Measurements from ENCODE around the gene AGBL1. TPM values are rescaled to one million over a fixed set of nuclear protein-coding genes. Genes with fewer than 3 reads are reported as not detected.

Gene AGBL1
- total RNA-seq, 4 donors from 2014 or later, result 0.40 TPM; not detected in 3

GRCh38 chr15:86312486-86312885 is 232.8 kb downstream of the AGBL1 start:
- Histone ChIP-seq H3K9me3 (no peaks in the 10 kb centered on the region), H3K4me1 (no peaks in the 10 kb centered on the region), H3K27me3 (no peaks in the 10 kb centered on the region), H3K4me3 (no peak overlapping the region), H3K36me3 (no peaks in the 10 kb centered on the region), H3K27ac (no peak overlapping the region)
- no peak for DNase-seq
- TF ChIP-seq, protein P1, sequence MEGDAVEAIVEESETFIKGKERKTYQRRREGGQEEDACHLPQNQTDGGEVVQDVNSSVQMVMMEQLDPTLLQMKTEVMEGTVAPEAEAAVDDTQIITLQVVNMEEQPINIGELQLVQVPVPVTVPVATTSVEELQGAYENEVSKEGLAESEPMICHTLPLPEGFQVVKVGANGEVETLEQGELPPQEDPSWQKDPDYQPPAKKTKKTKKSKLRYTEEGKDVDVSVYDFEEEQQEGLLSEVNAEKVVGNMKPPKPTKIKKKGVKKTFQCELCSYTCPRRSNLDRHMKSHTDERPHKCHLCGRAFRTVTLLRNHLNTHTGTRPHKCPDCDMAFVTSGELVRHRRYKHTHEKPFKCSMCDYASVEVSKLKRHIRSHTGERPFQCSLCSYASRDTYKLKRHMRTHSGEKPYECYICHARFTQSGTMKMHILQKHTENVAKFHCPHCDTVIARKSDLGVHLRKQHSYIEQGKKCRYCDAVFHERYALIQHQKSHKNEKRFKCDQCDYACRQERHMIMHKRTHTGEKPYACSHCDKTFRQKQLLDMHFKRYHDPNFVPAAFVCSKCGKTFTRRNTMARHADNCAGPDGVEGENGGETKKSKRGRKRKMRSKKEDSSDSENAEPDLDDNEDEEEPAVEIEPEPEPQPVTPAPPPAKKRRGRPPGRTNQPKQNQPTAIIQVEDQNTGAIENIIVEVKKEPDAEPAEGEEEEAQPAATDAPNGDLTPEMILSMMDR (IDR thresholded peaks at IDR 0.05), result no peak
- TF ChIP-seq POLR2A (IDR thresholded peaks at IDR 0.05), result no peak

GRCh38 chr15:86316216-86316615 is 236.5 kb downstream of the AGBL1 start:
- H3K27ac ChIP-seq, result no peak overlapping the region
- TF ChIP-seq, protein P1 (IDR thresholded peaks at IDR 0.05), result no peak
- no peaks in the 10 kb centered on the region for H3K27me3 ChIP-seq
- H3K4me3 ChIP-seq, result no peak overlapping the region
- H3K4me1 ChIP-seq, result no peaks in the 10 kb centered on the region
- no peak for DNase-seq
- H3K9me3 ChIP-seq, result no peaks in the 10 kb centered on the region
- H3K36me3 ChIP-seq, result no peaks in the 10 kb centered on the region

- DNase-seq, result no peak
Measured at GRCh38 chr15:86316726-86317383, 237.2 kb downstream of the AGBL1 start.

DNA sequence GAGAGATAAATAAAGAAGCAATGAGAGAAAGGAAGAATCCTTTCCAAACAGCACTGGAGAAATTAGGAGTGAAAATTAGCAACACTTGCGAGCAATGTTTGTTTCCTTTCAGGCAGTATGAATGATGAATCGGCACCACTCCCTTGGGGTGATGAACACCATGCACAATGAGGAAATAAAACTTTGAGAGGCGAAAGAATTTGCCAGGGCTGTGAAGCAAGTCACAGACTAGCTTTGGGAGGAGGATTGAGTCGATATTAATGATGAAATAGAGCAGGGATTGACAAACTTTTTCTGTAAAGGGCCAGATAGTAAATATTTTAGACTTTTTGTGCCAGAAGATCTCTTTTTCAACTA is 237.7 kb downstream of the AGBL1 start:
- TF ChIP-seq POLR2A (IDR thresholded peaks at IDR 0.05), result no peak
- Histone ChIP-seq H3K4me1 (no peaks in the 10 kb centered on the region), H3K4me3 (no peak overlapping the region), H3K9me3 (no peaks in the 10 kb centered on the region), H3K36me3 (no peaks in the 10 kb centered on the region), H3K27ac (no peak overlapping the region), H3K27me3 (no peaks in the 10 kb centered on the region)
- DNase-seq, result no peak

More at GRCh38 chr15:86316726-86317383, 237.2 kb downstream of the AGBL1 start:
- Histone ChIP-seq H3K4me1 (no peaks in the 10 kb centered on the region), H3K27me3 (no peaks in the 10 kb centered on the region), H3K36me3 (no peaks in the 10 kb centered on the region), H3K27ac (no peak overlapping the region), H3K4me3 (no peak overlapping the region), H3K9me3 (no peaks in the 10 kb centered on the region)
- TF ChIP-seq POLR2A (IDR thresholded peaks at IDR 0.05), result no peak
- TF ChIP-seq, protein P1 (IDR thresholded peaks at IDR 0.05), result no peak

DNA sequence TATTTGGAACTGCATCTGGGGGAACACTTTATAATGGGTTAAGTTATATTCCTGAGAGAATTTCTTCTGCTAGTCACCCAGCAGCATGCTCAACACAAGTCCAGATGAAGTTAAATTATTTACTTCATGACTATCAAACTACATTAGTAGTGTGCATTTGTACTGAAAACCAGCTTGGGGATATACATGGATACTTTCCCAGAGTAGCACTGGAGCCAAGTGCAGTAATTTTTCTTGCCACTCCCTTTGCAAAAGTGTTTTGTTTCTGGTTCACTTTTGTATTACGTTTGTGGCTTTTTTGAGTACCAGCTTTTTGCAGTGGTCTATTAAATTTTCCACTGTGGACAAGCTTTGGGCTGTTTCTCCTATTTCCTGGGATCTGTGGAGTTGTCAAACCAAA is 243.0 kb downstream of the AGBL1 start:
- no peak overlapping the region for H3K27ac ChIP-seq
- H3K4me1 ChIP-seq, result no peaks in the 10 kb centered on the region
- H3K36me3 ChIP-seq, result no peaks in the 10 kb centered on the region
- no peaks in the 10 kb centered on the region for H3K27me3 ChIP-seq
- H3K9me3 ChIP-seq, result no peaks in the 10 kb centered on the region
- H3K4me3 ChIP-seq, result no peak overlapping the region
- no peak for DNase-seq
- TF ChIP-seq, protein P1 (IDR thresholded peaks at IDR 0.05), result no peak
- no peak for TF ChIP-seq POLR2A (IDR thresholded peaks at IDR 0.05)

GRCh38 chr15:86327230-86327865 is 247.7 kb downstream of the AGBL1 start:
- no peak for TF ChIP-seq POLR2A (IDR thresholded peaks at IDR 0.05)
- TF ChIP-seq, protein P1 (IDR thresholded peaks at IDR 0.05), result no peak
- Histone ChIP-seq H3K27ac (no peak overlapping the region), H3K4me3 (no peak overlapping the region), H3K9me3 (peaks cover 0 to 10% (median 0%) of the 10 kb centered on the region in 4 donors), H3K36me3 (no peaks in the 10 kb centered on the region), H3K27me3 (no peaks in the 10 kb centered on the region), H3K4me1 (no peaks in the 10 kb centered on the region)
- DNase-seq, result no peak

Measured in Peyer's patch (tissue), 4 donors.